HUES48 (cell line): Measurements from ENCODE around the gene ASMT.

Experiments used
- H3K27ac ChIP-seq: one replicate; pipeline ENCODE4 v1.7.0; 2013; ENCODE audit warnings: low read depth, low read length, inconsistent platforms
- H3K27me3 ChIP-seq: 2 replicates; pipeline ENCODE4 v1.6.1; 2013; ENCODE audit warnings: mild to moderate bottlenecking, low read length; ENCODE audit not compliant: control insufficient read depth, insufficient read depth
- H3K36me3 ChIP-seq: 2 replicates; pipeline ENCODE4 v1.6.1; 2013; ENCODE audit warnings: low read length; ENCODE audit not compliant: control insufficient read depth, insufficient read depth
- H3K4me1 ChIP-seq: 2 replicates; pipeline ENCODE4 v1.6.1; 2013; ENCODE audit warnings: mild to moderate bottlenecking, low read length; ENCODE audit not compliant: control insufficient read depth, insufficient read depth
- H3K4me3 ChIP-seq: 2 replicates; pipeline ENCODE4 v1.5.1; 2013; ENCODE audit warnings: mild to moderate bottlenecking, low read depth, low read length
- H3K9ac ChIP-seq: 2 replicates; pipeline ENCODE4 v1.6.1; 2013; ENCODE audit warnings: mild to moderate bottlenecking, low read depth, low read length, moderate library complexity
- H3K9me3 ChIP-seq: 2 replicates; pipeline ENCODE4 v1.6.1; 2013; ENCODE audit warnings: low read length; ENCODE audit not compliant: control insufficient read depth, insufficient read depth

ASMT gene

GRCh38 chrX:1598876-1599790 lies 15.7 kb upstream of the ASMT start:
- Histone ChIP-seq H3K4me3 (no peak overlapping the region), H3K36me3 (peaks cover 86% of the 10 kb centered on the region), H3K9ac (no peak overlapping the region), H3K27ac (no peak overlapping the region), H3K9me3 (no peaks in the 10 kb centered on the region), H3K27me3 (no peaks in the 10 kb centered on the region), H3K4me1 (no peaks in the 10 kb centered on the region)

DNA sequence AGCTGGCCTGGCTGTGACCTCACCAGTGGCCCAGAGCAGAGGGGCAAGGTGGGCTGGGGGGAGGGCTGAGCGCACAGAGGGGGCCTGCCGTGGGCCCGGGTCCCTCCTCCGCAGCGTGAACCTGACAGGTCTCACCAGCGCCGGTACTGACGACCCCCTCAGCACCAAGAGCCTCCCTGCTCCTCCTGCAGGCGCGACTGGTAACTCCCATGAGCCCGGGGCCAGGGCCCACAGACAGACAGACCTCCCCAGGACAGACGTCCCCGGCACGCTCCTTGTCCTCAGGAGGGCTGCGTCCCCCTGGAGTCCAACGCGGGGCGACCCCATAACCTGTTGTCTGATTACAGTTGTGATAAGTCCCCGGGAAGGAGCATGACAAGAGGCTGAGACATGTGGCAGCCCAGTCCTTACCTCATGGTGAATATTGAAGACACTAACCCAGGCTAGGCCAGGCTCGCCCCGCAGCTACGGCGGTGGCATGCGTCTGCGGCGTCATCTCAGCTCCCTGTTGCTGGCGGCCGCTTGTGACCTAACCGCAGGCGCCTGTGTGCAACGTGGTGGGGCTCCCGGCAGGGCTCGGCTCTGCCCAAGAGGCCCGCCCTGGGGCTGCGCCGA lies 15.0 kb upstream of the ASMT start:
- no peaks in the 10 kb centered on the region for H3K27me3 ChIP-seq
- H3K36me3 ChIP-seq, result peaks cover 78% of the 10 kb centered on the region
- no peaks in the 10 kb centered on the region for H3K4me1 ChIP-seq
- no peak overlapping the region for H3K4me3 ChIP-seq
- no peaks in the 10 kb centered on the region for H3K9me3 ChIP-seq
- no peak overlapping the region for H3K27ac ChIP-seq
- no peak overlapping the region for H3K9ac ChIP-seq

DNA sequence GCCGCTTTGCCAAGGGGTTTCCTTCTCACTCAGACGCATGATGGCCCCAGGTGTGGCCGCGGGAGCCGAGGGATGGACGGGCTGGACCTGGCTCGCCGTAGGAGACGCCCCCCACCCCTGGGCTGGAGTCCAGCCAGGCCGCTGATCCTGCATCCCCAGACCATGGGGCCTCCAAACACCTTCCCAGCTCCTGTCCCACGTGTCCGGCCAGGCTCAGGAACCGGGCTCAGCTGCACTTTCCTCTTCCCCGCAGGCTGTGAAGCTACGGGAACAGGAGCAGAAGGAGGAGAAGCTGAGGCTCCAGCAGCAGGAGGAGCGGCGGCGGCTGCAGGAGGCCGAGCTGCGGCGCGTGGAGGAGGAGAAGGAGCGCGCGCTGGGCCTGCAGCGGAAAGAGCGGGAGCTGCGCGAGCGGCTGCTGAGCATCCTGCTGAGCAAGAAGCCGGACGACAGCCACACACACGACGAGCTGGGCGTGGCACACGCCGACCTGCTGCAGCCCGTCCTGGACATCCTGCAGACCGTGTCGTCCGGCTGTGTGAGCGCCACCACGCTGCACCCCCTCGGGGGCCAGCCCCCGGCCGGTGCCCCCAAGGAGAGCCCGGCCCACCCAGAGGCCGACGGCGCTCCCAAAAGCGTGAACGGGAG lies 14.3 kb upstream of the ASMT start:
- Histone ChIP-seq H3K27me3 (no peaks in the 10 kb centered on the region), H3K4me3 (no peak overlapping the region), H3K9ac (no peak overlapping the region), H3K27ac (no peak overlapping the region), H3K36me3 (peaks cover 72% of the 10 kb centered on the region), H3K4me1 (no peaks in the 10 kb centered on the region), H3K9me3 (no peaks in the 10 kb centered on the region)

GRCh38 chrX:1601051-1601767 lies 13.7 kb upstream of the ASMT start:
- H3K9me3 ChIP-seq, result no peaks in the 10 kb centered on the region
- no peak overlapping the region for H3K27ac ChIP-seq
- H3K4me1 ChIP-seq, result no peaks in the 10 kb centered on the region
- H3K36me3 ChIP-seq, result peaks cover 65% of the 10 kb centered on the region
- no peaks in the 10 kb centered on the region for H3K27me3 ChIP-seq
- no peak overlapping the region for H3K4me3 ChIP-seq
- H3K9ac ChIP-seq, result no peak overlapping the region

DNA sequence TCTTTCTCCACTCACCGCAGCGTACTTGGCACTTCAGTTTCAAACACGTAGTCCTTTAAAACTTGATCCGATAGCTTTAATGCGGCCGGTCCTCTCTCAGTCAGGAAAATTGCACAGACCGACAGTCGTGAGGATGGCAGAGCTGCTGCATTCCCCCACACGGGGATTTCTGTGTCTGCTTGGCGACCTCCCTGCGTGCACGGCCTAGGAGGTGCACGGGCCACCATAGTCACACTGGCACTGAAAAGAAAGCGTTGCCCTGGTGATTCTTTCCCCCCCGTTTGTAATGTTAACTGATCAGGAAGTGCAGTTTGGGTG lies 13.1 kb upstream of the ASMT start:
- H3K4me3 ChIP-seq, result no peak overlapping the region
- no peaks in the 10 kb centered on the region for H3K27me3 ChIP-seq
- H3K27ac ChIP-seq, result no peak overlapping the region
- no peak overlapping the region for H3K9ac ChIP-seq
- H3K36me3 ChIP-seq, result peaks cover 64% of the 10 kb centered on the region
- no peaks in the 10 kb centered on the region for H3K4me1 ChIP-seq
- H3K9me3 ChIP-seq, result no peaks in the 10 kb centered on the region

GRCh38 chrX:1602299-1602698 lies 12.6 kb upstream of the ASMT start:
- no peaks in the 10 kb centered on the region for H3K9me3 ChIP-seq
- H3K9ac ChIP-seq, result no peak overlapping the region
- H3K36me3 ChIP-seq, result peaks cover 58% of the 10 kb centered on the region
- H3K27ac ChIP-seq, result no peak overlapping the region
- H3K27me3 ChIP-seq, result no peaks in the 10 kb centered on the region
- H3K4me3 ChIP-seq, result no peak overlapping the region
- no peaks in the 10 kb centered on the region for H3K4me1 ChIP-seq

- no peak overlapping the region for H3K27ac ChIP-seq
- no peak overlapping the region for H3K4me3 ChIP-seq
- no peaks in the 10 kb centered on the region for H3K4me1 ChIP-seq
- H3K27me3 ChIP-seq, result no peaks in the 10 kb centered on the region
- no peaks in the 10 kb centered on the region for H3K9me3 ChIP-seq
- no peak overlapping the region for H3K9ac ChIP-seq
- peaks cover 16% of the 10 kb centered on the region for H3K36me3 ChIP-seq
Observed at GRCh38 chrX:1606496-1606895, 8.4 kb upstream of the ASMT start.

GRCh38 chrX:1609311-1609710 lies 5.5 kb upstream of the ASMT start:
- no peaks in the 10 kb centered on the region for H3K4me1 ChIP-seq
- H3K4me3 ChIP-seq, result no peak overlapping the region
- H3K9ac ChIP-seq, result no peak overlapping the region
- H3K27ac ChIP-seq, result no peak overlapping the region
- H3K9me3 ChIP-seq, result no peaks in the 10 kb centered on the region
- no peaks in the 10 kb centered on the region for H3K36me3 ChIP-seq
- no peaks in the 10 kb centered on the region for H3K27me3 ChIP-seq

DNA sequence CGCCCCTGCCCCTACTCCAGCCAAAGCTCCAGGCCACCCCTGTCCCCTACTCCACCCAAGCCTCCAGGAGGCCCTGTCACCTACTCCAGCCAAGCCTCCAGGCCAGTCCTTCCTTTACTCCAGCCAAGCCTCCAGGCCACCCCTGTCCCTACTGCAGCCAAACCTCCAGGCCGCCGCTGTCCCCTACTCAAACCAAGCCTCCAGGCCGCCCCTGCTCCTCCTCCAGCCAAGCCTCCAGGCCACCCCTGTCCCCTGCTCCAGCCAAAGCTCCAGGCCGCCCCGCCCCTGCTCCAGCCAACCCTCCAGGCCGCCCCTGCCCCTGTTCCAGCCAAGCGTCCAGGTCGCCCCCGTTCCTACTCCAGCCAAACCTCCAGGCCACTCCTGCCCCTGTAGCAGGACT lies 5.1 kb upstream of the ASMT start:
- Histone ChIP-seq H3K27ac (no peak overlapping the region), H3K4me1 (no peaks in the 10 kb centered on the region), H3K9ac (no peak overlapping the region)

DNA sequence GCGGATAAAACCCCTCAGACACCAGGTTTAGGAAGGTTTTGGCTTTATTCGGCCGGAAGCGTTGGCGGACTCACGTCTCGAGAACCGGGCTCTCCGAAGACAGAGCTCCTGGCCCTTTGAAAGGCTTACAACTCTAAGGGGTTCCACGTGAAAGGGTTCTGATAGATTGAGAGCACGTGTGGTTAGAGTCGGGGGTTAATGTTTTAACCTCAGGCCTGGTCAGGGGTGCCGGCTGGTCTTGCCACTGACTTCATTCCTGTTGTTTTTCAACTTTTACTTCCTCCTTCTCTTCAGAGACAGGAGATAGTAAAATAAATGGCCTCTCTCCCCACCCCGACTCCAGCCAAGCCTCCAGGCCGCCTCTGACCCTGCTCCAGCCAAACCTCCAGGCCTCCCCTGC lies 4.7 kb upstream of the ASMT start:
- Histone ChIP-seq H3K36me3 (no peaks in the 10 kb centered on the region), H3K9ac (no peak overlapping the region), H3K4me3 (no peak overlapping the region), H3K27ac (no peak overlapping the region), H3K9me3 (no peaks in the 10 kb centered on the region), H3K27me3 (no peaks in the 10 kb centered on the region), H3K4me1 (no peaks in the 10 kb centered on the region)

More for the DNA sequence above, 5.1 kb upstream of the ASMT start:
- Histone ChIP-seq H3K4me3 (no peak overlapping the region), H3K9me3 (no peaks in the 10 kb centered on the region), H3K36me3 (no peaks in the 10 kb centered on the region), H3K27me3 (no peaks in the 10 kb centered on the region)
